NCI-H82 (cell line): ENCODE results near the gene ZNF780B.
"Not testable (repeated sequence)": the region's sequence is repeated elsewhere in the genome, so short reads cannot be mapped to it uniquely, and the experiment has no call there.

ENCODE experiments used
- DNase-seq: peaks from one replicate; lab custom pipeline; 2025; lab: John Stamatoyannopoulos, UW

The ZNF780B gene

GRCh38 chr19:40038047-40038446 is 18.0 kb downstream of the ZNF780B start:
- DNase-seq: not testable (repeated sequence)

DNA sequence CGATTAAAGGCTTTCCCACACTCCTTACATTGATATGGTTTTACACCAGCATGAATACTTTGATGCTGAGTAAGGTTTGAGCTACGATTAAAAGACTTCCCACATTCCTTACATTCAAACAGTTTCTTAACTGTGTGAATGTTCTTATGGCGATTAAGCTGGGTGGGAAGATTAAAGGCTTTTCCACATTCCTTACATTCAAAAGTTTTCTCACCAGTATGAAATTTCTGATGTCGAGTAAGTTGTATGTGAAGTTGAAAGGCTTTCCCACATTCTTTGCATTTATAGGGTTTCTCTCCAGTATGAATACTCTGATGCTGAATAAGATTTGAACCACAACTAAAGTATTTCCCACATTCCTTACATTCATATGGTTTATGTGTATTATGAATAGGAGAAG is 20.0 kb downstream of the ZNF780B start:
- DNase-seq: no peak

- no peak for DNase-seq
Observed at GRCh38 chr19:40033989-40034560, 22.0 kb downstream of the ZNF780B start.

DNA sequence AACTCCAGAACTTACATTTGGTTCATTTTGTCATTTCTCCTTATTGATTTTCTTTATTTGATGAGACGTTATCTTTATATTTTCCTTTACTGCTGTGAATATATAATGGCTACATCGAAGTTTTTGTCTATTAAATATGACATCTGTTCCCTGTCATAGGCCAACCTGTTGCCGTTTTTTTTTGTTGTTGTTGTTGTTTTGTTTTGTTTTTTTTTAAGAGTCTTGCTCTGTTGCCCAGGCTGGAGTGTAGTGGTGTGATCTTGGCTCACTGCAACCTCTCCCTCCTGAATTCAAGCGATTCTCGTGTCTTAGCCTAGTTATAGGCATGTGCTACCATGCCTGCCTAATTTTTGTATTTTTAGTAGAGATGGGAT is 29.4 kb downstream of the ZNF780B start:
- no peak for DNase-seq

DNA sequence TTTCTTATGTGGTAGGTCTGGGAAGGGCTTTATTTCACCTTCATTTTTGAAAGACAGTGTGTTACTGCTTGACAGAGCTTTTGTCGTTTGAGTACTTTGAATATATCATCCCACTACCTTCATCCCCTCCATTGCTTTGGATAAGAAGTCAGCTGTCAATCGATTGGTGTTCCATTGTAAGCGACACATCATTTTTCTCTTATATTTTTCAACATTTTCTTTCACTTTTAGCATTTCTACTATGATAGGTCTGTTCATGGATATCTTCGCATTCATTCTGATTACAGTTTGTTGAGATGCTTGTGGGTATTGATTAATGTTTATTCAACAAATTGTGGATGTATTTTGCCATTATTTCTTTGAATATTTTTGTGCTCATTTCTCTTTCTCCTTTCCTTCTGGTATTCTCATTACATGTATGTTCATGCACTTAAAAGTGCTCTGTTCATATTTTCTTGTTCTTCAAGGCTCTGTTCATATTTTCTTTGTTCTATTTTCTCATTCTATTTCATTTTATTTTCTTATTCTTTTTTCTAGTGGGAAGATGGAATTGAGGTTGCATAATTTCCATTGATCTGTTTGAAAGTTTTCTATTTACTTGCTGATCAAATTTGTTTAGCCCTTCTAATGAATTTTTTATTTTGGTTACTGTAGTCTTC is 30.0 kb downstream of the ZNF780B start:
- no peak for DNase-seq

- no peak for DNase-seq
Observed at GRCh38 chr19:40023969-40024368, 32.1 kb downstream of the ZNF780B start.

GRCh38 chr19:40013991-40014390 is 42.0 kb downstream of the ZNF780B start:
- no peak for DNase-seq

DNA sequence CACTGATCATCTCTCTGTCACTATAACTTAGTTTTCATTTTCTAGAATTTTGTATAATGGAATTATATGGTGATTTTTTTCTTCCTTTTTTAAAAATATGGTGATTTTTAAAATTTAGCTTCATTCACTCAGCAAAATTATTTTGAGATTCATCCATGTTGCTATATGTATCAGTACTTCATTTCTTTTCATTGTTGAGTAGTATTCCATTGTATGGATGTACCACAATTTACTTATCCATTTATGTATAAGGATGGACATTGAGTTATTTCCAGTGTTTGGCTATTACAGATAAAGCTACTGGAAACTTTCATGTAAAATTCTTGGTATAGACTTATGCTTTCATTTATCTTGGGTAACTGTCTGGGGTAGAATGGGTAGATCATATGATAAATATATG is 46.4 kb downstream of the ZNF780B start:
- no peak for DNase-seq

- DNase-seq: no peak
Observed at GRCh38 chr19:40006273-40006691, 49.7 kb downstream of the ZNF780B start.

DNA sequence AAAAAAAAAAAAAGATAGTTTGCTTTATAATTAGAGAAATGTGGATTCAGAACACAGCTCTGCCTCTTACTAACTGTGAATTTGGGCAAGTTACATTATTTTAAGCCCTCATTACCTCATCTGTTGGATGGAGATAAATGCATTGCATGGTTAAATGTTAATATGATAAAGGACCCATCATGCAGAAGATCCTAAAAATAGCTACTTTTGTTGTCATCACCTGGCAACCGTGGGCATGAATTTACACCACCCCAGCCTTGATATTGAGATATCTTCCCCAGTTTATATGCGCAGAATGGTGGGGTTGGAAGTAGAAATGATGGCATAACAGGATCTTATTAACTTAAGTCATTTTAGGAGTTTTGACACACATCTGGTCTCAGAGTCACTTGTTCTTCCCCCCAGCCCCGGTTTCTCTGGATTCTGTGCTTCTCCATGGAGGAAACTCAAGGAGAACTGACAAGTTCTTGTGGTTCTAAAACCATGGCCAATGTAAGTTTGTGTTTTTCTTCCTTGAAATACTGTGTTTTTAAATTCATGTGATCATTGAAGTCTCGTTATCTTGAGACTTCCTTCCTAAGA is 50.2 kb downstream of the ZNF780B start:
- no peak for DNase-seq

GRCh38 chr19:39998501-39998900 is 57.5 kb downstream of the ZNF780B start:
- DNase-seq: no peak

GRCh38 chr19:39997638-39998216 is 58.3 kb downstream of the ZNF780B start:
- no peak for DNase-seq

GRCh38 chr19:39996811-39997637 is 59.0 kb downstream of the ZNF780B start, which contains the start of gene ZNF546:
ZNF546 (plus strand) TSS chr19:39997060; CDS start chr19:39998327, 1,267 bp downstream.
- DNase-seq: peak; percentile 92

DNA sequence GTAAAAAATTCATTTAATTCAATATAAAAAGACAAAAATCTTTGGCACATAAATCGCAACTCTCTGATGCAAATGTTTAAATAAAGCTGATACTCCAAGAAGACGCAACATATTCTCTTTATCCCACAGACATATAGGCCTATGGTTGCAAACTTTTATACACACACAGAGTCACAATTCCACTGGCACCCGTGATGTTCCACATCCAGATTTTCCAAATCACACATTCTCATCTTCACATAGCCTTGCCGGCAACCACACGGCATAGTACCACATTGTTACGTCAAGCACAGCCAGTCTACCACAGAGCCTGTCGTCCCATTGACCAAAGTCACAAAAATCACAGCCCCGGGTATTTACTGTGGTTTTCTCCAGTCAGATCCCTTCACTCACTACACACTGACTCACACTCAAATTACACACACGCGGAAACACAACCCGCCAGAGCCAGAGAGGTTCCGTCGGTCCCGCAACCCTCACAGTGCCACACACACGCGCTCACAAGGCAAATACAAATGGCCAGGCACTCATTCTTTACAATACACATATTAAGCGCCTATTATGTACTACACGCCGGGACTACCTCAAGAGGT is 59.7 kb downstream of the ZNF780B start:
- peak; percentile 62 for DNase-seq

GRCh38 chr19:39995794-39996193 is 60.2 kb downstream of the ZNF780B start:
- DNase-seq: no peak

- no peak for DNase-seq
Observed at GRCh38 chr19:39994361-39994760, 61.7 kb downstream of the ZNF780B start.

DNA sequence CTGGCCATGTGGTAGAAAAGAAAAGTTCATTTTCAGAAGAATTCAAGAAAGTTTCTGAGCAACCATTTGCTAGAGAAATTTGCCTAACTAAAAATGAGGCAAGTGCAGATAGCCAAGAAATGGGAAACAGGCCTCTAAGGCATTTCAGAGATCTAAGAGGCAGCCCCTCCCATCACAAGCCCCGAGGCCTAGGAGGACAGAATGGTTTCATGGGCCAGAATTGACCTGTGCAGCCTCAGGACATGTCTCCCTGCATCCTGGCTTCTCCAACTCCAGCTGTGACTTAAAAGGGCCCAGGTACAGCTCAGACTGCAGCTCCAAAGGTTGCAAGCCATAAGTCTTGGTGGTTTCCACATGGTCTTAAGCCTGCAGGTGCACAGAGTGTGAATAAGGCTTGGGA is 62.4 kb downstream of the ZNF780B start:
- DNase-seq: no peak

DNA sequence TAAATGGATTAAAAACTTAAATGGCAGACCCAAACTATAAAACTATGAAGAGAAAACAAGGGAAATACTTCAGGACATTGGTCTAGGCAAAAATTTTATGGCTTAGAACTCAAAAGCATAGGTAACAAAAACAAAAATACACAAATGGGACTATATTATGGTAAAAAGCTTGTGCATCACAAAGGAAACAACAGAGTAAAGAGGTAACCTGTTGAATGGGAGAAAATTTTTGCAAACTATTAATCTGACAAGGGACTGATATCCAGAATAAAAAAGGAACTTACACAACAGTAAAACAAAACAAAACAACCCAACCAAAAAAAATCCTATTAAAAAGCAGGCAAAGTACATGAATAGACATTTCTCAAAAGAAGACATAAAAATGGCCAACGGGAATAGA is 68.4 kb downstream of the ZNF780B start:
- no peak for DNase-seq

DNA sequence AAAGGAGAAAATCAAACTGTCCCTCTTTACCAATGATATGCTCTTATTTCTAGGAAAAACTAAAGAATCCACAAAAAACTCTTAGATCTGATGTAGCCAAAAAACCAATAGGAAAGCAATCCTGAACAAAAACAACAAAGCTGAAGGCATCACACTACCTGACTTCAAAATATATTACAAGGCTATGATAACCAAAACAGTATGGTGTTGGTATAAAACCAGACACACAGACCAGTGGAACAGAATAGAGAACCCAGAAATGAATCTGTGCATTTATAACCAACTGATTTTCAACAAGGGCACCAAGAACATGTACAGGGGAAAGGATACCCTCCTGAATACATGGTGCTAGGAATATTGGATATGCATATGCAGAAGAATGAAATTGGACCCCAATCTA is 68.9 kb downstream of the ZNF780B start:
- DNase-seq: no peak

DNA sequence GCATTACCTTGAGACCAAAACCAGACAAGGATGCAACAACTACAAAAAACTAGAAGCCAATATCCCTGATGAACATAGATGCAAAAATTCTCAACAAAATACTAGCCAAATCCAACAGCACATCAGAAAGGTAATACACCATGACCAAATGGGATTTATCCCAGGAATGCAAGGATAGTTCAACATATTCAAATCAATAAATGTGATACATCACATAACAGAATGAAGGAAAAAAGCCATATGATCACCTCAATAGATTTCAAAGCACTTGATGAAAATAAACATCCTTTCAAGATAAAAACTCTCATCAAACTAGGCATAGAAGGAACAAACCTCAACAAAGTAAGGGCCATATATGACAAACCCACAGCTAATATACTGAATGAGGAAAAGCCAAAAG is 69.4 kb downstream of the ZNF780B start:
- no peak for DNase-seq

DNA sequence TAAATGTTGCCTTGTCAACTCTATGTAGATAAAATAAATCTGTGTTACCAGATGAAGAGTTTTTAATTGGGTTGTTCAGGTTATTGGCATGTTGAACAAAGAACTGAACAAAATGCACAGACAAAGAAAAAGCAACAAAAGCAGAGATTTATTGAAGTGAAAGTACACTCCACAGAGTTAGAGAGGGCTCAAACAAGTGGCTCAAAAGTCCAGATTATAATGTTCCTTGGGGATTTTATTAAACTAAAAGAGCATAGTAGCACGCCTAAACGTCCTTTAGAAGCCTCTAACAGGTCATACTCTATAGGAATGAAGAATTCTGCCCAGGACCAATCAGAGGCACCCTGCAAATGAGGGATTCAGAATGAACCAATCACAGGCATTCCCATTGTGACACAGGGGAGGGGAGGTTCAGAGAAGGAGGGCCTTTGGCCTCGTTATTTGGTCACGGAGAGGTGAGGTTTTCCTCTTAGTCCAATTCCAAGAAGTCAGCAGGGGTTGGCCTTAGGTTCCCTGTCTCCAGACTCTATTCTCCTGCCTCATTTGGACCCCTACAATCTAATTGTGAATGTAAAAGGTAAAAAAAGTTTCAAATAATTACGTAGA is 72.2 kb downstream of the ZNF780B start:
- no peak for DNase-seq

DNA sequence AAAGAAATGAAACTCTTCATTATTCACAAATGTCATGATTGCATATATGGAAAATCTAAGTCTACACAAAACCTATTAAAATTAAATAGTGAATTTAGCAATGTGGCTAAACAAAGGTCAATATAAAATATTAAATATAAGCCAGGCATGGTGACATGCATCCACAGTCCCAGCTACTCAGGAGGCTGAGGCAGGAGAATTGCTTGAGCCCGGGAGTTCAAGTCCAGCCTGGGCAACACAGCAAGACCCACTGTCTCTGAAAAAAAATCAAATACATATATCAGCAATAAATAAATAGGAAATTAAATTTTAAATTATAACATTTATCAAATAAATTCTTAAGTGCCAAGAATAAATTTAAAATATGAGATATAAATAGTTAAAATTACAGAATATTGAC is 73.1 kb downstream of the ZNF780B start:
- no peak for DNase-seq
